H9 (cell line): ENCODE measurements around the gene ST6GALNAC3. TPM values are rescaled to one million over a fixed set of nuclear protein-coding genes. Genes with fewer than 3 reads are reported as not detected.

Source experiments
- DNase-seq: peaks from one replicate; pipeline ENCODE4 v3.0.0-alpha.2; 2017
- H2AFZ ChIP-seq: one replicate; pipeline ENCODE4 v1.6.1; 2013; ENCODE audit warnings: mild to moderate bottlenecking, low read length, control low read depth, moderate library complexity
- H2AK5ac ChIP-seq: 2 replicates; pipeline ENCODE4 v1.6.1; 2013; ENCODE audit warnings: low read length, control low read depth, mixed read lengths; ENCODE audit not compliant: insufficient read length
- H2BK120ac ChIP-seq: one replicate; pipeline ENCODE4 v1.6.1; 2013; ENCODE audit warnings: low read depth, mild to moderate bottlenecking, low read length, control low read depth, inconsistent platforms; ENCODE audit not compliant: poor library complexity, severe bottlenecking
- H2BK12ac ChIP-seq: 2 replicates; pipeline ENCODE4 v1.6.1; 2013; ENCODE audit warnings: low read length, control low read depth, mixed read lengths, low read depth; ENCODE audit not compliant: insufficient read length
- H2BK15ac ChIP-seq: 2 replicates; pipeline ENCODE4 v1.6.1; 2013; ENCODE audit warnings: low read depth, low read length, control low read depth
- H2BK20ac ChIP-seq: one replicate; pipeline ENCODE4 v1.6.1; 2013; ENCODE audit warnings: low read depth, mild to moderate bottlenecking, low read length, control low read depth, inconsistent platforms; ENCODE audit not compliant: poor library complexity, severe bottlenecking
- H2BK5ac ChIP-seq: 2 replicates; pipeline ENCODE4 v1.6.1; 2013; ENCODE audit warnings: low read length, control low read depth, mixed read lengths; ENCODE audit not compliant: insufficient read length
- H3K14ac ChIP-seq: 2 replicates; pipeline ENCODE4 v1.6.1; 2013; ENCODE audit warnings: low read length, control low read depth; ENCODE audit not compliant: insufficient read depth
- H3K18ac ChIP-seq: 2 replicates; pipeline ENCODE4 v1.6.1; 2013; ENCODE audit warnings: low read depth, mild to moderate bottlenecking, mixed read lengths, low read length, control low read depth; ENCODE audit not compliant: insufficient read length
- H3K23ac ChIP-seq: 2 replicates; pipeline ENCODE4 v1.6.1; 2013; ENCODE audit warnings: low read length, control low read depth, mixed read lengths, low read depth; ENCODE audit not compliant: insufficient read length
- H3K23me2 ChIP-seq: 2 replicates; pipeline ENCODE4 v1.6.1; 2013; ENCODE audit warnings: low read depth, mild to moderate bottlenecking, mixed read lengths, low read length, control low read depth; ENCODE audit not compliant: insufficient read length, poor library complexity, severe bottlenecking
- H3K27ac ChIP-seq: 2 replicates; pipeline ENCODE4 v1.5.1; 2013; ENCODE audit warnings: low read length, control low read depth, mixed read lengths, low read depth; ENCODE audit not compliant: insufficient read length
- H3K27me3 ChIP-seq: 2 replicates; pipeline ENCODE4 v1.6.1; 2013; ENCODE audit warnings: low read length, control low read depth, inconsistent platforms; ENCODE audit not compliant: insufficient read depth
- H3K4ac ChIP-seq: 2 replicates; pipeline ENCODE4 v1.6.1; 2013; ENCODE audit warnings: low read depth, mild to moderate bottlenecking, control low read depth, inconsistent platforms, low read length, moderate library complexity
- H3K4me1 ChIP-seq: 2 replicates; pipeline ENCODE4 v1.6.1; 2013; ENCODE audit warnings: low read length, control low read depth, inconsistent platforms; ENCODE audit not compliant: insufficient read depth
- H3K4me2 ChIP-seq: 2 replicates; pipeline ENCODE4 v1.6.1; 2013; ENCODE audit warnings: low read length, control low read depth, mixed read lengths; ENCODE audit not compliant: insufficient read length, insufficient read depth
- H3K56ac ChIP-seq: 2 replicates; pipeline ENCODE4 v1.6.1; 2013; ENCODE audit warnings: low read depth, mild to moderate bottlenecking, mixed read lengths, low read length, control low read depth; ENCODE audit not compliant: insufficient read length
- H3K79me1 ChIP-seq: 2 replicates; pipeline ENCODE4 v1.6.1; 2013; ENCODE audit warnings: low read depth, mild to moderate bottlenecking, moderate library complexity, low read length, control low read depth, inconsistent platforms; ENCODE audit not compliant: insufficient read depth, poor library complexity, severe bottlenecking
- H3K79me2 ChIP-seq: 2 replicates; pipeline ENCODE4 v1.6.1; 2013; ENCODE audit warnings: low read length, control low read depth, inconsistent platforms; ENCODE audit not compliant: insufficient read depth
- H3K9ac ChIP-seq: 2 replicates; pipeline ENCODE4 v1.6.1; 2013; ENCODE audit warnings: low read length, control low read depth, mixed read lengths; ENCODE audit not compliant: insufficient read length; ENCODE audit errors: extremely low read depth
- H3K9me3 ChIP-seq: one replicate; pipeline ENCODE4 v1.6.1; 2013; ENCODE audit warnings: low read depth, low read length, inconsistent platforms; ENCODE audit not compliant: control insufficient read depth
- H3T11ph ChIP-seq: one replicate; pipeline ENCODE4 v1.6.1; 2013; ENCODE audit warnings: mild to moderate bottlenecking, low read length, control low read depth, inconsistent platforms
- H4K20me1 ChIP-seq: one replicate; pipeline ENCODE4 v1.6.1; 2013; ENCODE audit not compliant: control insufficient read depth, insufficient read length, insufficient read depth
- H4K5ac ChIP-seq: 2 replicates; pipeline ENCODE4 v1.6.1; 2013; ENCODE audit warnings: low read depth, mild to moderate bottlenecking, mixed read lengths, low read length, control low read depth; ENCODE audit not compliant: insufficient read length
- H4K8ac ChIP-seq: replicated peaks from 2 replicates; pipeline ENCODE4 v1.6.1; 2013; ENCODE audit warnings: low read length, control low read depth, mixed read lengths, low read depth; ENCODE audit not compliant: insufficient read length
- H4K91ac ChIP-seq: 2 replicates; pipeline ENCODE4 v1.6.1; 2013; ENCODE audit warnings: low read depth, mild to moderate bottlenecking, moderate library complexity, mixed read lengths, low read length, control low read depth; ENCODE audit not compliant: insufficient read length
- H3K27ac Mint-ChIP-seq, 3 experiments: 2 replicates in 2 of 3; 3 replicates in 1 of 3; pipeline ENCODE4 v1.8.0; 2020 to 2021; ENCODE audit warnings: mixed read lengths in 3 of 3, mild to moderate bottlenecking in 1 of 3, moderate library complexity in 1 of 3
- H3K27me3 Mint-ChIP-seq: 2 replicates; pipeline ENCODE4 v1.8.0; 2021; ENCODE audit warnings: low read depth, mild to moderate bottlenecking, moderate library complexity, mixed read lengths
- H3K36me3 Mint-ChIP-seq, 3 experiments: 2 replicates in 2 of 3; 3 replicates in 1 of 3; pipeline ENCODE4 v1.8.0; 2020 to 2021; ENCODE audit warnings: low read depth in 3 of 3, mixed read lengths in 3 of 3; ENCODE audit not compliant: insufficient read depth in 1 of 3
- H3K4me1 Mint-ChIP-seq, 2 experiments: 2 replicates each; pipeline ENCODE4 v1.8.0; 2020; ENCODE audit warnings: mixed read lengths in 2 of 2
- H3K4me3 Mint-ChIP-seq, 2 experiments: 2 replicates in 1 of 2; 3 replicates in 1 of 2; pipeline ENCODE4 v1.8.0; 2020 to 2021; ENCODE audit warnings: mild to moderate bottlenecking in 2 of 2, mixed read lengths in 2 of 2, moderate library complexity in 1 of 2
- H3K9me3 Mint-ChIP-seq, 2 experiments: 2 replicates in 1 of 2; 3 replicates in 1 of 2; pipeline ENCODE4 v1.8.0; 2020; ENCODE audit warnings: mild to moderate bottlenecking in 2 of 2, mixed read lengths in 2 of 2, moderate library complexity in 1 of 2
- WGBS: extraction: QIAGEN DNeasy Blood & Tissue Kit; methylation state at CpG from one replicate; pipeline ENCODE4 v1.1.7; 2013; ENCODE audit warnings: missing lambda C conversion rate, low lambda C conversion rate, mixed read lengths; ENCODE audit not compliant: insufficient read length; ENCODE audit errors: extremely low coverage; 5-methylcytosine and 5-hydroxymethylcytosine counted together
- total RNA-seq: library from RNA; stranded (reverse); gene quantifications from 2 replicates; pipeline ENCODE4 v1.2.1, GENCODE V29; 2021
- TF ChIP-seq, protein P1 (sequence below): fragments of 200-600 bp; sonication (generic); conservative IDR thresholded peaks from 3 replicates; pipeline ENCODE4 v1.8.0; 2021; ENCODE audit warnings: antibody characterized with exemption, mild to moderate bottlenecking

ST6GALNAC3 gene
- total RNA-seq, 1 experiment from 2014 or later = 11.2 TPM

DNA sequence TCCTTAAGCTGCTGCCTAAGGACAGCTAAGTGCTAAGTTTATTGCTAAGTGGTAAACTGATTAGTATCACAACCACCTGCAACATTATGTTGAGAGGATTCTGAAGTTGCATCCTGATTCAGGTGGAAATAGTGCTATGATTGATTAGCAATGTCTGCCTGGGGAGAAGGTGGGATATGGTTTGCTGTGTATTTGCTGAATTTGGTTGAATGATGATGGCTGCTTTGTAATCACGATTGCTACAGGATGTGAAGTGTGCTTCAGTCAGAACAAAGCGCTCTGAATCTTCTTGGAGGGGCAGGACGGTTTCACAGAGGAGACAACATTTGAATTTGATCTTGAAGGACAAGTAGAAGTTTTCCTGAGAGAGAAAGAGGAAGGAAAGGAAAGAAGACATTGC lies 226.0 kb downstream of the ST6GALNAC3 start:
- WGBS = no CpG with 5 or more reads among the region's 3 CpGs
- H2BK20ac ChIP-seq = no peak overlapping the region
- no peaks in the 10 kb centered on the region for H3K9me3 ChIP-seq
- Mint-ChIP-seq H3K36me3 (0 out of 7 replicates have a peak, but pooled peaks cover 0 to 2% (median 0%) of the 10 kb centered on the region in 3 experiments), H3K4me3 (no peak overlapping the region), H3K4me1 (peaks cover 37 to 40% of the 10 kb centered on the region in 2 experiments), H3K27ac (peak overlapping the region in 2 of 3 experiments; percentile 8 to 14; a peak in 2 of 7 replicates), H3K9me3 (no peaks in the 10 kb centered on the region), H3K27me3 (no peaks in the 10 kb centered on the region)
- H4K8ac ChIP-seq = no peak overlapping the region
- H2BK15ac ChIP-seq = no peak overlapping the region
- DNase-seq = no peak
- H4K91ac ChIP-seq = no peak overlapping the region
- H3K4me2 ChIP-seq = no peak overlapping the region
- no peak overlapping the region for H2BK12ac ChIP-seq
- no peak overlapping the region for H3K9ac ChIP-seq
- no peak overlapping the region for H3K4ac ChIP-seq
- H2AFZ ChIP-seq = no peak overlapping the region
- no peak overlapping the region for H2BK120ac ChIP-seq
- no peak overlapping the region for H2AK5ac ChIP-seq
- H3T11ph ChIP-seq = no peak overlapping the region
- no peak overlapping the region for H3K18ac ChIP-seq
- H3K56ac ChIP-seq = no peak overlapping the region
- TF ChIP-seq, protein P1, sequence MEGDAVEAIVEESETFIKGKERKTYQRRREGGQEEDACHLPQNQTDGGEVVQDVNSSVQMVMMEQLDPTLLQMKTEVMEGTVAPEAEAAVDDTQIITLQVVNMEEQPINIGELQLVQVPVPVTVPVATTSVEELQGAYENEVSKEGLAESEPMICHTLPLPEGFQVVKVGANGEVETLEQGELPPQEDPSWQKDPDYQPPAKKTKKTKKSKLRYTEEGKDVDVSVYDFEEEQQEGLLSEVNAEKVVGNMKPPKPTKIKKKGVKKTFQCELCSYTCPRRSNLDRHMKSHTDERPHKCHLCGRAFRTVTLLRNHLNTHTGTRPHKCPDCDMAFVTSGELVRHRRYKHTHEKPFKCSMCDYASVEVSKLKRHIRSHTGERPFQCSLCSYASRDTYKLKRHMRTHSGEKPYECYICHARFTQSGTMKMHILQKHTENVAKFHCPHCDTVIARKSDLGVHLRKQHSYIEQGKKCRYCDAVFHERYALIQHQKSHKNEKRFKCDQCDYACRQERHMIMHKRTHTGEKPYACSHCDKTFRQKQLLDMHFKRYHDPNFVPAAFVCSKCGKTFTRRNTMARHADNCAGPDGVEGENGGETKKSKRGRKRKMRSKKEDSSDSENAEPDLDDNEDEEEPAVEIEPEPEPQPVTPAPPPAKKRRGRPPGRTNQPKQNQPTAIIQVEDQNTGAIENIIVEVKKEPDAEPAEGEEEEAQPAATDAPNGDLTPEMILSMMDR = no peak
- H4K5ac ChIP-seq = no peak overlapping the region
- no peaks in the 10 kb centered on the region for H3K23me2 ChIP-seq
- no peaks in the 10 kb centered on the region for H3K79me2 ChIP-seq
- peaks cover 4% of the 10 kb centered on the region; the same call in 1 of the 2 replicates for H3K4me1 ChIP-seq
- no peaks in the 10 kb centered on the region for H4K20me1 ChIP-seq
- no peak overlapping the region for H3K14ac ChIP-seq
- no peak overlapping the region for H2BK5ac ChIP-seq
- no peak overlapping the region for H3K27ac ChIP-seq
- no peaks in the 10 kb centered on the region for H3K79me1 ChIP-seq
- no peak overlapping the region for H3K23ac ChIP-seq
- no peaks in the 10 kb centered on the region for H3K27me3 ChIP-seq
